Small intestine (tissue), 7 donors: Measurements from ENCODE around the gene TMEM81. TPM values are rescaled to one million over a fixed set of nuclear protein-coding genes. Genes with fewer than 3 reads are reported as not detected.

Experiments
- DNase-seq, 2 donors: peaks; one replicate each; pipeline versions ENCODE4 v3.0.0 to v3.0.0-alpha.2; 2013
- FAIRE-seq: peaks from 2 replicates; lab custom pipeline; 2012; peaks lifted over from hg19 to GRCh38; lab: Jason Lieb, UNC
- H3K27ac ChIP-seq, 3 donors: one replicate each; pipeline ENCODE4 v1.5.1; 2013; ENCODE audit warnings: low read length in 2 of 3, mild to moderate bottlenecking in 2 of 3, control low read depth in 1 of 3, inconsistent platforms in 1 of 3, low read depth in 1 of 3, moderate library complexity in 1 of 3
- H3K27me3 ChIP-seq, 3 donors: one replicate each; pipeline ENCODE4 v1.6.1; 2013; ENCODE audit warnings: low read length in 3 of 3, inconsistent platforms in 1 of 3; ENCODE audit not compliant: control insufficient read depth in 3 of 3, insufficient read depth in 3 of 3
- H3K36me3 ChIP-seq, 3 donors: one replicate each; pipeline ENCODE4 v1.6.1; 2013; ENCODE audit warnings: low read length in 3 of 3, inconsistent platforms in 1 of 3, low read depth in 1 of 3, mild to moderate bottlenecking in 1 of 3, moderate library complexity in 1 of 3; ENCODE audit not compliant: control insufficient read depth in 3 of 3, insufficient read depth in 2 of 3
- H3K4me1 ChIP-seq, 3 donors: one replicate each; pipeline ENCODE4 v1.6.1; 2013; ENCODE audit warnings: low read length in 2 of 3, inconsistent platforms in 1 of 3, low read depth in 1 of 3, mild to moderate bottlenecking in 1 of 3, moderate library complexity in 1 of 3; ENCODE audit not compliant: control insufficient read depth in 3 of 3, insufficient read depth in 2 of 3
- H3K4me3 ChIP-seq, 3 donors: one replicate each; pipeline ENCODE4 v1.5.1; 2013; ENCODE audit warnings: low read length in 3 of 3, control low read depth in 1 of 3, inconsistent platforms in 1 of 3, low read depth in 1 of 3, mild to moderate bottlenecking in 1 of 3, moderate library complexity in 1 of 3
- H3K9me3 ChIP-seq, 2 donors: one replicate each; pipeline ENCODE4 v1.6.1; 2013; ENCODE audit warnings: low read depth in 1 of 2, low read length in 1 of 2; ENCODE audit not compliant: control insufficient read depth in 2 of 2, insufficient read depth in 1 of 2
- WGBS, 3 donors: extraction: QIAGEN DNeasy Blood & Tissue Kit; methylation state at CpG; one replicate each; pipeline ENCODE4 v1.1.7; 2013; 5-methylcytosine and 5-hydroxymethylcytosine counted together
- polyA plus RNA-seq, 4 donors: library from polyadenylated mRNA; stranded (reverse) in 3 of 4; unstranded in 1 of 4; fragments of 200-250 nt in 3 of 4; fragments of 120-200 nt in 1 of 4; gene quantifications; one replicate each; pipeline versions ENCODE4 v1.2.1 to v1.2.3, GENCODE V29; 2013
- donor health status: healthy with polysubstance abuse.
- donor health status: control.
- donor health status: control.
- donor health status: Bipolar disorder and iron deficiency.
- donor health status: healthy.

Gene TMEM81
- polyA plus RNA-seq, 4 donors, result 1.4 to 2.8 (median 1.9) TPM

GRCh38 chr1:205043866-205044265 lies 40.4 kb downstream of the TMEM81 start:
- no peaks in the 10 kb centered on the region for H3K4me1 ChIP-seq
- no peak overlapping the region for H3K4me3 ChIP-seq
- peaks cover 5 to 74% (median 18%) of the 10 kb centered on the region in 3 donors for H3K27me3 ChIP-seq
- no peaks in the 10 kb centered on the region for H3K36me3 ChIP-seq
- FAIRE-seq, result no peak
- 30 to 31% (median 30%) methylated on average over 4 of the region's 4 CpGs for WGBS, 3 donors
- no peak overlapping the region for H3K27ac ChIP-seq
- no peak for DNase-seq
- H3K9me3 ChIP-seq, result no peaks in the 10 kb centered on the region

DNA sequence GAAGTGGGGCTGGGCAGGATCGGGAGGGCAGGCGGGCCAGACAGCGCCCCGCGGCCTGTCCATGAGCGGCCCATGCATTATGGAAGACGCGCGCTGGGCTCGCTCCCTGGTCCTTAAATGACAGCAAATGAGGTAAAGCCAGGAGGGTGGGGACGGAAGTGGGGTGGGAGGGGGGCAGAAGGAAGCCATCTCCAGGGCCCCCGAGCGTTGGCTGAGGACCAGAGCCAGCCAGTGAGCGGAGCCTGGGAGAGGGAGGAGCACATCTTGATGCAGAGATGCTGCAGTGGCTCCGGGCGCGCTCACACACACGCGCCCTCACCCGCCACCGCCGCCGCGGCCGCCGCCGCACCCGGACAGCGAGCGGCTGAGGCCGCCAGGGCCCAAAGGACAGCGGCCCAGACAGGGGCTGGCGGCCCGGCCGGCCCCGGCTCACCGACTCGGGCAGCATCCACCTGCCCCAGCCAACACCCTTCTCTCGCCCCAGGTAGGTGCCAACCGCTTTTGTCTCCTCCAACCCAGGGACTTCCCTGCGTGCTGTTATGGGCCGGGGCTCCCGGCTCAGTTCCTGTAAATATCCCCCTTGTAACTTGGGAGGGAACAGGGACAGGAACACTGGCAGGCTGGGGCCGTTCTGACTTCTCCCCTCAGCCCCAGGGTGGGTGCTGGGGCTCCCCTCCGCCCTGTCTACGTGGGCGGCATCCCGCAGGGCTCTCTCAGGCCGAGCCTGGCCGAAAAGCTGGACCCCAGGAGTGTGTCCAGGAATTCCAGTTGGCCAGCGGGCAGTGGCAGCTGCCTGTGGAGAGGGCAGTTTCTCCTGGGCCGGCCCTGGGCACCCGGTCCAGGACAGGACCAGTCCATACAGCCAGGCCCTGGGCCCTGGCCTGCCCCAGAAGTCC lies 41.1 kb downstream of the TMEM81 start, which contains the start of gene CNTN2:
Gene CNTN2, plus strand, starts transcription at position 302 of the 896 bp plus-strand sequence. CDS start 9,974 bp downstream, outside the sequence.
- H3K36me3 ChIP-seq, result no peaks in the 10 kb centered on the region
- no peak for DNase-seq
- no peak for FAIRE-seq
- H3K27me3 ChIP-seq, result peaks cover 5 to 72% (median 17%) of the 10 kb centered on the region in 3 donors
- no peaks in the 10 kb centered on the region for H3K9me3 ChIP-seq
- no peak within 1 kb of the TSS for H3K27ac ChIP-seq
- H3K4me3 ChIP-seq, result no peak within 1 kb of the TSS
- H3K4me1 ChIP-seq, result no peaks in the 10 kb centered on the region
- 12 to 15% (median 13%) methylated on average over 29 to 53 of the region's 53 CpGs for WGBS, 3 donors

- WGBS, 3 donors, result 55 to 65% (median 63%) methylated on average over 14 to 16 of the region's 16 CpGs
- Histone ChIP-seq H3K4me3 (no peak overlapping the region), H3K27me3 (peaks cover 5 to 64% (median 17%) of the 10 kb centered on the region in 3 donors), H3K4me1 (no peaks in the 10 kb centered on the region), H3K36me3 (no peaks in the 10 kb centered on the region), H3K27ac (no peak overlapping the region), H3K9me3 (no peaks in the 10 kb centered on the region)
- DNase-seq (no peak), FAIRE-seq (no peak)
Observed at GRCh38 chr1:205041998-205042910, 42.0 kb downstream of the TMEM81 start.

DNA sequence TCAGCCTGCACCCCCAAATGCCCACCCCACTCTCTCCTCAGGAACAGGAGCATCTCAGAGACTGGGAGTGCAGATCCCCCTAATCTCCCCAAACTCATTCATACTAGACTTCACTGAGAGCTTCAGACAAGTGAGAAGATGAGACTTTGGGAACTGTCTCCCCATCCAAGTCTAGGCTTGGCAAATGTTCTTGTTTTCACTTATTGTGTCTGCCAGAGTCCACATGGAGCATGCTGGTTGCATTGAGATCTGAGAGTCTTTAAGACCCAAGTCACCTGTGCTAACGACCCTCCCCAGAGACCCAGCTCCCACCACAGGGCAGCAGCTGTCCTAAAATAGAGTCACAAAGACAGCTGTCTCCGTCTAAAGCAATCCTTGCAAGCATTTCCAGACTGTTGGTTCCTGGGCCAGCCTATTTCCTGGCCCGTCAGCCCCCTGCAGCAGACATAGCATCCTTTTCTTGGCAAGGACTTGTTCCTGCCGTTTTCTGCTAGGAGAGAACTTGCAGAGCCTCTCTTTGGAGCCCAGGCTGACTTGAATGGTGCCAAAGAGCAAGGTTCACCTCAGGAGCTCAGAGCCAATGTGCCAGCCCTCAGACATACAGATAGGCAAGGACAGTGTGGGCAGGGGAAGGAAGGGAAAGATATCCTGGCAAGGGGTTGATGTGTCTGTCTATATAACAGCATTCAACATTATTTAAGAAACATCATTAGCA lies 43.1 kb downstream of the TMEM81 start:
- no peak for DNase-seq
- Histone ChIP-seq H3K27me3 (peaks cover 5 to 54% (median 17%) of the 10 kb centered on the region in 3 donors), H3K4me1 (no peaks in the 10 kb centered on the region), H3K36me3 (no peaks in the 10 kb centered on the region), H3K4me3 (no peak overlapping the region), H3K27ac (no peak overlapping the region), H3K9me3 (peaks cover 0 to 1% of the 10 kb centered on the region in 2 donors)
- no peak for FAIRE-seq
- 10 to 31% (median 19%) methylated on average over 4 of the region's 4 CpGs for WGBS, 3 donors

DNA sequence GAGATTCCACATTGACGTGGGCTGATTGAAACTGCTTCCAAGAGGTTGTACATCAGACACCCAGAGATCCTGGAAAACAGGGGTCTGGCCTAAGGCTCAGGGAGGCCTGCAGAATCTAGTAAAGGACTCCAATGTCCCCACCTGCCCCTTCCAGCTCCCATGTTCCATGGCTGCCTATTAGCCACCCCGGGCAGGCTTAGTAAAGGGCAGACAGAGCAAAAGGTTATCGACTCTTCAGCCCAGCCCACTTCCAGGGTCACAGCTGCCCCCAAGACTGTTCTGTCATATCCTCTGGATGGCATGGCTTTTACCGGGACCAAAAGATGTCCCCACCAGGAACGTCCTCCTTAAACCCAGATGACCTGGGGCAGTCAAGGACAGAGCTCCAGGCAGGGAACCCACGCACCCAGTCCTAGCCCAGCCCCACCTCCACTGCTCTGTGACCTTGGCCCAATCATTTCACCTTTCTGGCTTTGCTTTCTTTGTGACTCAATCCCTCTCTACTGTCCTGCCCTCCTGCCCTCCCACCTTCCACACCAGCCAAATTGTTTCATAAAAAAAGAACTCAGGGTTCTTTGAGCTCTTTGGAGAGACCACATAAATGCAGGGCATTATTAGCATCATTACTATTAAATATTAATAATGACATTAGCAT lies 46.0 kb downstream of the TMEM81 start:
- H3K9me3 ChIP-seq, result peaks cover 0 to 5% of the 10 kb centered on the region in 2 donors
- 77 to 82% (median 82%) methylated on average over 5 to 6 of the region's 6 CpGs for WGBS, 3 donors
- DNase-seq (no peak), FAIRE-seq (no peak)
- H3K4me1 ChIP-seq, result no peaks in the 10 kb centered on the region
- H3K27ac ChIP-seq, result no peak overlapping the region
- H3K36me3 ChIP-seq, result no peaks in the 10 kb centered on the region
- H3K27me3 ChIP-seq, result peaks cover 2 to 25% (median 2%) of the 10 kb centered on the region in 3 donors
- no peak overlapping the region for H3K4me3 ChIP-seq

- WGBS, 3 donors, result 54 to 80% (median 65%) methylated on average over 9 of the region's 9 CpGs
- no peaks in the 10 kb centered on the region for H3K4me1 ChIP-seq
- no peak overlapping the region for H3K27ac ChIP-seq
- FAIRE-seq, result no peak
- H3K4me3 ChIP-seq, result no peak overlapping the region
- H3K9me3 ChIP-seq, result peaks cover 0 to 5% of the 10 kb centered on the region in 2 donors
- H3K27me3 ChIP-seq, result peaks cover 0 to 20% (median 2%) of the 10 kb centered on the region in 3 donors
- no peaks in the 10 kb centered on the region for H3K36me3 ChIP-seq
- DNase-seq, result no peak
Observed at GRCh38 chr1:205037539-205037938, 46.7 kb downstream of the TMEM81 start.
